Neural progenitor cell (in vitro differentiated cells): ENCODE data around the gene DNAH14.

Experiments
- CTCF ChIP-seq: fragments of 200-600 bp; sonication (generic); IDR thresholded peaks from 2 replicates; pipeline ENCODE4 v1.5.1; 2017; ENCODE audit warnings: antibody characterized with exemption, mild to moderate bottlenecking
- EZH2 ChIP-seq: fragments of 200-600 bp; sonication (generic); IDR thresholded peaks from 2 replicates; pipeline ENCODE4 v1.6.1; 2017; ENCODE audit warnings: antibody characterized with exemption, mild to moderate bottlenecking, moderate library complexity

GRCh38 chr1:225155555-225155954 lies 226.1 kb downstream of the DNAH14 start:
- TF ChIP-seq EZH2, result no peak
- TF ChIP-seq CTCF, result no peak
